Hindlimb muscle (tissue), 1 donor: ENCODE results near the gene SSH2. TPM values are rescaled to one million over a fixed set of nuclear protein-coding genes. Genes with fewer than 3 reads are reported as not detected.
"Not testable (repeated sequence)": the region's sequence is repeated elsewhere in the genome, so short reads cannot be mapped to it uniquely, and the experiment has no call there.

ENCODE experiments used
- DNase-seq: peaks from one replicate; pipeline ENCODE4 v3.0.0-alpha.2; 2013
- polyA plus RNA-seq: library from polyadenylated mRNA; unstranded; fragments of 120-200 nt; gene quantifications from one replicate; pipeline ENCODE4 v1.2.1, GENCODE V29; 2013; ENCODE audit not compliant: insufficient read length

SSH2 gene
- polyA plus RNA-seq, 1 donor = 23.5 TPM

- DNase-seq = no peak
Observed at GRCh38 chr17:29837531-29837930, 92.5 kb downstream of the SSH2 start.

GRCh38 chr17:29836643-29837042, 93.4 kb downstream of the SSH2 start:
- no peak for DNase-seq

GRCh38 chr17:29835435-29836351, 94.3 kb downstream of the SSH2 start:
- no peak for DNase-seq

- DNase-seq = no peak
Observed at GRCh38 chr17:29833801-29834200, 96.2 kb downstream of the SSH2 start.

GRCh38 chr17:29828676-29829284, 101.2 kb downstream of the SSH2 start:
- DNase-seq = no peak

- DNase-seq = no peak
Observed at GRCh38 chr17:29827179-29827578, 102.8 kb downstream of the SSH2 start.

GRCh38 chr17:29826114-29826692, 103.8 kb downstream of the SSH2 start:
- DNase-seq = no peak

- no peak for DNase-seq
Observed at GRCh38 chr17:29825604-29826003, 104.4 kb downstream of the SSH2 start.

- no peak for DNase-seq
Observed at GRCh38 chr17:29821897-29822296, 108.1 kb downstream of the SSH2 start.

GRCh38 chr17:29820425-29820824, 109.6 kb downstream of the SSH2 start:
- no peak for DNase-seq

GRCh38 chr17:29807520-29808361, 122.3 kb downstream of the SSH2 start:
- DNase-seq = peak; percentile 69

- no peak for DNase-seq
Observed at GRCh38 chr17:29802246-29802645, 127.8 kb downstream of the SSH2 start.

- DNase-seq = no peak
Observed at GRCh38 chr17:29800457-29800856, 129.6 kb downstream of the SSH2 start.

GRCh38 chr17:29796652-29797051, 133.4 kb downstream of the SSH2 start:
- no peak for DNase-seq

- DNase-seq = no peak
Observed at GRCh38 chr17:29793501-29793900, 136.5 kb downstream of the SSH2 start.

GRCh38 chr17:29791336-29792080, 138.5 kb downstream of the SSH2 start:
- no peak for DNase-seq

GRCh38 chr17:29789196-29790170, 140.5 kb downstream of the SSH2 start:
- DNase-seq = no peak

- DNase-seq = no peak
Observed at GRCh38 chr17:29787995-29788394, 142.0 kb downstream of the SSH2 start.

- no peak for DNase-seq
Observed at GRCh38 chr17:29782917-29783316, 147.1 kb downstream of the SSH2 start.

- not testable (repeated sequence) for DNase-seq
Observed at GRCh38 chr17:29779812-29780190, 150.2 kb downstream of the SSH2 start.
